ENCODE data around the gene SLITRK1.

Gene SLITRK1

DNA sequence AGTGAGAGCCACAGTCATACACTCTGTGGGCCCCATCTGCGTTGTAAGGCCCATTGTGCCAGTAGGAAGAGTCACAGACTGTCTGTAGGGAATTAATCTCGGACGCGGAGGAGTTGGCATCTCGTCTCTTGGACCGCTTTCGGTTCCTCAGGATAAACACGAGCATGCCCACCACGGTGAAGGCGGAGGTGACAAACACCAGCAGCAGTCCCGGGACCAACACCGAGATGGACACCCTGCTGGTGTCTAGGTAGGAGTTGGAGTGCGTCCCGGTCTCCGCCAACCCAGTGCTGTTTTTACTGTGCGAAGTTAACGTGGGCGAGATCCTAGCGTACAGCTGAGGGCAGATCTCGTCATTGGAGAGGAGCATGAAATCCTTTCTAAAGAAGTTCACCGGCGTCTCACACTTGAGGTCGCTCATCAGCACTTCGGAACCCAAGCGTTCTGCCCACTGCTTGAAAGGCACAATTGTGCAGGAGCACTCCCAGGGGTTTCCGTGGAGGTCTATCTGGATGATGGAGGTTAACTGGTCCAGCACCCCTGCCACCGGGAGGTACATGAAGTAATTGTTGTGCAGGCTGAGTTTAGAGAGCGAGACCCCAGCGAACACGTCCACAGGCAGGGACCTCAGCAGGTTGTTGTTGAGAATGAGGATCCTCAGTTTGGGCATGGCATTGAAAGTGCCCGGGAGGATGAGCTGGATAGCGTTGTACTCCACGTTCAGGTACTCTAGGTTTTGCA is 2.7 kb downstream of the SLITRK1 start:
- H3K36me3 Mint-ChIP-seq, result no peaks in the 10 kb centered on the region
- H3K4me3 Mint-ChIP-seq, result no peak overlapping the region
- H3K27ac Mint-ChIP-seq, result no peak overlapping the region
- H3K9me3 Mint-ChIP-seq, result peaks cover 9% of the 10 kb centered on the region
- H3K27me3 Mint-ChIP-seq, result peaks cover 44% of the 10 kb centered on the region
- H3K4me1 Mint-ChIP-seq, result no peaks in the 10 kb centered on the region

- Mint-ChIP-seq H3K36me3 (no peaks in the 10 kb centered on the region), H3K4me3 (no peak overlapping the region), H3K4me1 (no peaks in the 10 kb centered on the region), H3K9me3 (peaks cover 9% of the 10 kb centered on the region), H3K27ac (no peak overlapping the region), H3K27me3 (peaks cover 43% of the 10 kb centered on the region)
Measured at GRCh38 chr13:83878691-83879430, 3.4 kb downstream of the SLITRK1 start.

- Mint-ChIP-seq H3K4me1 (no peaks in the 10 kb centered on the region), H3K36me3 (no peaks in the 10 kb centered on the region), H3K27ac (no peak overlapping the region), H3K27me3 (peaks cover 35% of the 10 kb centered on the region), H3K9me3 (peaks cover 7% of the 10 kb centered on the region), H3K4me3 (no peak overlapping the region)
Measured at GRCh38 chr13:83877651-83878355, 4.5 kb downstream of the SLITRK1 start.

- no peak overlapping the region for H3K27ac Mint-ChIP-seq
- H3K36me3 Mint-ChIP-seq, result no peaks in the 10 kb centered on the region
- H3K9me3 Mint-ChIP-seq, result no peaks in the 10 kb centered on the region
- no peak overlapping the region for H3K4me3 Mint-ChIP-seq
- H3K4me1 Mint-ChIP-seq, result no peaks in the 10 kb centered on the region
- H3K27me3 Mint-ChIP-seq, result peaks cover 28% of the 10 kb centered on the region
Measured at GRCh38 chr13:83876546-83876945, 5.7 kb downstream of the SLITRK1 start.

GRCh38 chr13:83867708-83868107 is 14.6 kb downstream of the SLITRK1 start:
- no peak overlapping the region for H3K4me3 Mint-ChIP-seq
- H3K36me3 Mint-ChIP-seq, result no peaks in the 10 kb centered on the region
- H3K27me3 Mint-ChIP-seq, result no peaks in the 10 kb centered on the region
- no peaks in the 10 kb centered on the region for H3K9me3 Mint-ChIP-seq
- no peak overlapping the region for H3K27ac Mint-ChIP-seq
- no peaks in the 10 kb centered on the region for H3K4me1 Mint-ChIP-seq

- Mint-ChIP-seq H3K27me3 (no peaks in the 10 kb centered on the region), H3K27ac (no peak overlapping the region), H3K4me1 (no peaks in the 10 kb centered on the region), H3K4me3 (no peak overlapping the region), H3K36me3 (no peaks in the 10 kb centered on the region), H3K9me3 (no peaks in the 10 kb centered on the region)
Measured at GRCh38 chr13:83865161-83866137, 16.8 kb downstream of the SLITRK1 start.

GRCh38 chr13:83853771-83854170 is 28.5 kb downstream of the SLITRK1 start:
- no peak overlapping the region for H3K27ac Mint-ChIP-seq
- H3K4me1 Mint-ChIP-seq, result no peaks in the 10 kb centered on the region
- no peak overlapping the region for H3K4me3 Mint-ChIP-seq
- H3K27me3 Mint-ChIP-seq, result no peaks in the 10 kb centered on the region
- H3K9me3 Mint-ChIP-seq, result no peaks in the 10 kb centered on the region
- no peaks in the 10 kb centered on the region for H3K36me3 Mint-ChIP-seq

DNA sequence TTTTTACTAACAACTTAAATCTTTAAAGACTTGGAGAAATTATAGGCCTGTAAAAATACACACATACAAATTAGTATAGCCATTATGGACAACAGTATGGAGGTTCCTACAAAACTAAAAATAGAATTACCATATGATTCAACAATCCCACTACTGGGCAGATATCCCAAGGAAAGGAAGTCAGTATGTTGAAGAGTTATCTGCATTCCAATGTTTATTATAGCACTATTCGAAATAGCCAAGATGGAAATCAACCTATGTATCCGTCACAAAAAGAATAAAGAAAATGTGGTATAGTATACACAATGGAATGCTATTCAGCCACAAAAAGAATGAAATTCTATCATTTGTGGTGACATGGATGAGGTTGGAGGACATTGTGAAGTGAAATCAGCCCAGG is 37.2 kb downstream of the SLITRK1 start:
- Mint-ChIP-seq H3K4me3 (no peak overlapping the region), H3K27me3 (no peaks in the 10 kb centered on the region), H3K4me1 (no peaks in the 10 kb centered on the region), H3K36me3 (no peaks in the 10 kb centered on the region), H3K9me3 (peaks cover 15% of the 10 kb centered on the region), H3K27ac (no peak overlapping the region)

- no peak overlapping the region for H3K4me3 Mint-ChIP-seq
- H3K36me3 Mint-ChIP-seq, result no peaks in the 10 kb centered on the region
- H3K9me3 Mint-ChIP-seq, result peaks cover 4% of the 10 kb centered on the region
- no peaks in the 10 kb centered on the region for H3K27me3 Mint-ChIP-seq
- H3K4me1 Mint-ChIP-seq, result no peaks in the 10 kb centered on the region
- no peak overlapping the region for H3K27ac Mint-ChIP-seq
Measured at GRCh38 chr13:83839146-83839545, 43.1 kb downstream of the SLITRK1 start.

DNA sequence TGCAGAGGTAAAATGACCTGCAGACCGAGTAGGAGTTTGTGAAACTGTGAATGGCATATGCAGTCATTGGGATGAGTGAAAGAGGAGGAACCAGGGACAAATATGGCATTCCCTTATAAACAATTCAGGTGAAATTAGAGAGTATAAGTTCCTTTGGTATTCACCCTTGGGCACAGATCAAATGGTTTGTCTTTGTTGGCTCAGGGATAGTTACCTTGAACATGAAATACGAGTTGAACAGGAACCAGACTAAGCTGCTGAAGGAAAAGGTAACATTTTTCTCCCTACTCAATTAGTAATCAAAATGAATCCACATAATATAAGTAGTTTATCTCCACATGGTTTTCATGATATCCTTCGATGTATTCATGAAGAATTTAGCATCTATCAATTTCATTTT is 50.5 kb downstream of the SLITRK1 start:
- Mint-ChIP-seq H3K4me3 (no peak overlapping the region), H3K9me3 (peaks cover 8% of the 10 kb centered on the region), H3K27ac (no peak overlapping the region), H3K27me3 (no peaks in the 10 kb centered on the region), H3K36me3 (no peaks in the 10 kb centered on the region), H3K4me1 (no peaks in the 10 kb centered on the region)

GRCh38 chr13:83829810-83830209 is 52.5 kb downstream of the SLITRK1 start:
- Mint-ChIP-seq H3K27ac (no peak overlapping the region), H3K4me3 (no peak overlapping the region), H3K4me1 (no peaks in the 10 kb centered on the region), H3K9me3 (peaks cover 8% of the 10 kb centered on the region), H3K36me3 (no peaks in the 10 kb centered on the region), H3K27me3 (no peaks in the 10 kb centered on the region)

- H3K4me1 Mint-ChIP-seq, result no peaks in the 10 kb centered on the region
Measured at GRCh38 chr13:83827338-83827737, 54.9 kb downstream of the SLITRK1 start.

More at GRCh38 chr13:83827338-83827737, 54.9 kb downstream of the SLITRK1 start:
- Mint-ChIP-seq H3K27ac (no peak overlapping the region), H3K27me3 (no peaks in the 10 kb centered on the region), H3K9me3 (peaks cover 9% of the 10 kb centered on the region), H3K36me3 (no peaks in the 10 kb centered on the region), H3K4me3 (no peak overlapping the region)

Measured in activated naive CD4-positive, alpha-beta T cell treated with anti-CD3 and anti-CD28 coated beads, Interleukin-2, amount 50 U/mL, for 24 hours (primary cell).